GM18508 (cell line): Measurements from ENCODE around the gene ZNF548.

Experiments
- ATAC-seq: cut with Tn5 transposase; IDR thresholded peaks from one replicate; pipeline ENCODE4 v1.9.1; 2021; ENCODE audit warnings: moderate number of reproducible peaks; ENCODE audit not compliant: insufficient read depth, unreplicated experiment

The ZNF548 gene

DNA sequence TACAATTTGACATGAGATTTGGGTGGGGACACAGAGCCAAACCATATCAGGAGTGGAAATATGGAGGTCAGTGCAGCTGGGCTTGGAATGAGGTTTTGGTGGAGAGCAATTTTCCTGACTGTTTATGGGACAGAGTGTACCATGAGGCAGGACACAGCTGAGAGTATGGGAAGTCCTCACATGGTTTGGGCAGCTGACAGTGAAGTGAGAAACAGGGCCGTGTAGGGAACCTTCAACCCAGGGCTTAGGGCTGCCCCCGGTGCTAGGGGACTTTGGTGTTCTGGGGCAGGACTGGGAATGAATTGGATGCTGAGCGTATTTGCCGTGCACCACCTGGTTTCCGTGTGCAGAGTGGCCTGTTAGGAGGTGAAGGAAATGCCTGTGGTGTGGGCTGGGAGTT is 6.1 kb downstream of the ZNF548 start:
- ATAC-seq: no peak

DNA sequence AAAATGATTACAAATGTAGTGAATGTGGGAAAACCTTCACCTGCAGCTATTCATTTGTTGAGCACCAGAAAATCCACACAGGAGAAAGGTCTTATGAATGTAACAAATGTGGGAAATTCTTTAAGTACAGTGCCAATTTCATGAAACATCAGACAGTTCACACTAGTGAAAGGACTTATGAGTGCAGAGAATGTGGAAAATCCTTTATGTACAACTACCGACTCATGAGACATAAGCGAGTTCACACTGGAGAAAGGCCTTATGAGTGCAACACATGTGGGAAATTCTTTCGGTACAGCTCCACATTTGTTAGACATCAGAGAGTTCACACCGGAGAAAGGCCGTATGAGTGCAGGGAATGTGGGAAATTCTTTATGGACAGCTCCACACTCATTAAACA is 9.2 kb downstream of the ZNF548 start:
- ATAC-seq: no peak

DNA sequence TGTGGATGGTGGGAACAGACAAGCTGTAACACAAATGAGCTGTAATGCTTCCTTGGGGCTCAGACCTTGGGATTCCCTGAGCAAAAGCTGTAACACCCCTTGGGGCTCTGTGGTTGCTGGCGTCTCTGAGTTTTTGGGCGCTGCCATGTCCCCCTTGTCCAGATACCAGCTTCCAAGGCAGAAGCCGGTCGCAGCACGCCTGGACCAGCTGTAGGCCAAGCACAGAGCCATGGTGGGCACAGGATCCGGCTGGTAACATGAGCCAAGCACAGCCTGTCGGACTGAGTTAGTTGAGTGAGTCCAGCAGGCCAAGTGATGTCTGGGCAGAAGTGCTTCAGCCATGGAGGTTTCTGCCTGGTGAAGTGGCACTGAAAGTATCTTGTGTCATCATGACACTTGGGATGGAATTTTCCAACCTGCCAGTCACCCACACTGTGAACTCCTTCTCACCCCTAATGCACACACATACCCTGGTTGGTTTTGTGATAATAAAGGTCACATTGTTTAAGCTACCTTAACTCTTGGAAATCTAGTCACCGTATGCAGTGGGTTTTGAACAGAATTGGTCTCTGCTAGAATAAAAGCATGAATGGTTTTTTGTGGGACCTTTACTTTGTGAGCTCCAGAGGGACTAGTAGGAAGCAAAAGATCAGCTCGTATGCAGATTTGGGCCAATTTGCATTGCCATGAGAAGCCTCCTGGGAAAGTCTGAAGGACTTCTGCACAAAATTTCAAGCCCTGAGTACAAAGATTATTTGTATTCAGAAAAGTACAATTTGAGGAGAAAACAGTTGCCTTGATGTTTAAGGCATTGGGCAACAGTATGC is 14.3 kb downstream of the ZNF548 start:
- no peak for ATAC-seq

DNA sequence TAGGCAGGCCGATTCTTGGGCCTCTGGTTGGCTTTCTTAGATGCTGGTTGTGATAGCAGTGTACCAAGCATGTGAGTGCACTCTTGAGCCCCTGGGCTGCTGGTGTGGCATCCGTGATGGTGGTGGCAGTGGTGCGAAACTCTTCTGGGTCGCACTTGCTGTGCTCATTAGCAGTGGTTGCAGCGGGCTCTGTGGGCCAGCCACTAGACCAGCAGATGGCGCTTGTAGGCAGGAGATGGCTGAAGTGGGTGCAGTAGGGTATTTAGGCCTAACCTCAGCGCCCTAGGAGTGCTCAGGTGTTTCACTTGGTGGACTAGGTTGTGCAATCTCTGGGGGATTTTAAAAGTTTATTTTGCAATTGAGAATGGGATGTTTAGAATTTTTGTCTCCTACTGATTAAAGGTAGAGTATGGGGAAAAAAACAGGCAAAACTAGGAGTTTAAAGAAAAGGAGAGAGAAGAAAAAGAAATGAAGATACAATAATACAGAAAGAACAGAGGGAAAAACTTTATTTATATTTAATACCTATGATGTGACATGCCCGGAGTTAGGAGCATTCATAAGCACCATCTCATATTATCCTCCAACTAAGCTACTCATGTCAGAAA is 17.0 kb downstream of the ZNF548 start:
- ATAC-seq: no peak

DNA sequence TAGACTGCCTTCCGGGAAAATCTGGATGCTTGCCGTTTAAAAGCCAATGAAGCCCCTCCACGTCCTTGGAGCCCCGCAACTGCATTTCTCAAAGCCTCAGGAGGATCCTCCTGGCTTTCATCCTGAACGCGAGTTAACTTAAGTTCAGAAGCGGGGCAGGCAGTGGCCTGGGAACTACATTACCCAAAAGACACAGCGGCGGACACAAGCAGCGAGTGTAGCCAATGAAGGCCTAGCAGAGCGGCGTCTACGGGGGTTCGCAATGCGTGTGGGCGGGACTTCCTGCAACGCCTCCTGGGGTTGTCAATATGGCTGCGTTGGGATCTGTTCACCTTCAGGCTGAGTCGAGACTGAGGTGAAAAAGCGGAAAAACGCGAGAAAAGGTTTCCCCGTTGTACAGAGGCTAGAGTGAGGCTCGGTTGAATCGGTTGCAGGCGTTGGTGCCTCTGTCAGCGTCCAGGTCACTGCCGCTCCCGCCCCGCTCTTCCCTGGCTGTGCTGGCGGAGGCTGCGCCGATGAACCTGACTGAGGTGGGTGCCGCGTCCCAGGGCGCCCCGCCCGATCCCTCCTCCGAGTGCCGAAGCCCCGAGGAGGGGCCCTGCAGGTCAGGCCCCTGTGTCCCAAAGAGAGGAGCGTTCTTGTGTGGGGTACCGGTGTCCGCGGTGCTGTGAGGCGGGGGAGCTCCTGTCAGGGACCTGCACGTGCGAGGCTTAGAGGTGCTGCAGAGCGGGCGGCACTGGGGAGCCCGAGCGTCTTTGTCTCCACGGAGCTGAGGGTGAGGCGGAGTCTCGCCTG is 21.4 kb downstream of the ZNF548 start, which contains the start of gene ZNF17:
Gene ZNF17, plus strand, starts transcription at position 285 of the 795 bp plus-strand sequence. CDS start 2,455 bp downstream, outside the sequence.
- ATAC-seq: peak; percentile 87

DNA sequence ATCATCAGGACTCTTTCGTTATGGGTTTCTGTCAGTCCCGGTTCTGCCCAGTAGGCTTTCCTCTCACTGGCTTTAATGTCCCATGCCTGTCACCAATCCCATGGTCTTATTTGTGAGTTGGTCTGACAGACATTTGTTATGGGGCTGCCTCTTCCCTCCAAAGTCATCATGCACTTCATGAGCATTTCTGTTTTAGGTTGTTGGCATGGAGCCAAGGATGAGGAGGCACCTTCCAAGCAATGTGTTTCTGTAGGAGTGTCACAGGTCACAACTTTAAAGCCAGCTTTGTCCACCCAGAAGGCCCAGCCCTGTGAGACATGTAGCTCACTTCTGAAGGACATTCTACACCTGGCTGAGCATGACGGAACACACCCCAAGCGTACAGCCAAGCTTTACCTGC is 29.8 kb downstream of the ZNF548 start:
- ATAC-seq: no peak

DNA sequence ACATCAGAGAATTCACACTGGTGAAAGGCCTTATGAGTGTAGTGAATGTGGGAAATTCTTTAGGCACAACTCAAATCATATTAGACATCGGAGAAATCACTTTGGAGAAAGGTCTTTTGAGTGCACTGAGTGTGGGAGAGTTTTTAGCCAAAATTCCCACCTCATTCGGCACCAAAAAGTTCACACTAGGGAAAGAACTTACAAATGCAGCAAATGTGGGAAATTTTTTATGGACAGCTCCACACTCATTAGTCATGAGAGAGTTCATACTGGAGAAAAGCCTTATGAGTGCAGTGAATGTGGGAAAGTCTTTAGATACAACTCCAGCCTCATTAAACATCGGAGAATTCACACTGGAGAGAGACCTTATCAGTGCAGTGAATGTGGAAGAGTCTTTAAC is 31.4 kb downstream of the ZNF548 start:
- no peak for ATAC-seq

DNA sequence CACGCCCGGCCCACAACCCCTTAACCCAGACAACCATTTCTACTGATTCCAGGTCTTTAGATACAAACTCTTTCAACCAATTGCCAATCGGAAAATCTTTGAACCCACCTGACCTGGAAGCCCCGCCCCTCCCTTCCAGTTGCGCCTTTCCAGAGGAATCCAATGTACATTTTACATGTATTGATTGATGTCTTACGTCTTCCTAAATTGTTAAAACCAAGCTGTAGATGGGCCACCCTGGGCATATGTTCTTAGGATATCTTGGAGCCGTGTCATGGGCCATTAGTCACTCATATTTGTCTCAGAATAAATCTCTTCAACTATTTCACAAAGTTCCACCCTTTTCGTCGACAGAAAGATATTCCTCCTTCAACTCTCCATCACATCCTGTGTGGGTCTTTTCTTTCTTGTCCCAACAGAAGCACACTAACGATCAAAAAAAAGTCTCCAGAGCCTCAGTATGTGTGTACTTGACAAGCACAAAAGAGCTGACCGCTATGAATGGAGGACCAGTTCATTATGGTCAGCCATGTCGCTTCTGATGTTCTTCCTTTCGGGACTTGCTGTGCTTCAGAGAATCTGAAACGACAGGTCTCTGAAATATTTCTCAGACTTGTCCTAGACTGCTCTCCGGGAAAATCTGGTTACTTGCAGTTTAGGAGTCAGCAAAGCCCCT is 44.9 kb downstream of the ZNF548 start:
- ATAC-seq: peak; percentile 8

DNA sequence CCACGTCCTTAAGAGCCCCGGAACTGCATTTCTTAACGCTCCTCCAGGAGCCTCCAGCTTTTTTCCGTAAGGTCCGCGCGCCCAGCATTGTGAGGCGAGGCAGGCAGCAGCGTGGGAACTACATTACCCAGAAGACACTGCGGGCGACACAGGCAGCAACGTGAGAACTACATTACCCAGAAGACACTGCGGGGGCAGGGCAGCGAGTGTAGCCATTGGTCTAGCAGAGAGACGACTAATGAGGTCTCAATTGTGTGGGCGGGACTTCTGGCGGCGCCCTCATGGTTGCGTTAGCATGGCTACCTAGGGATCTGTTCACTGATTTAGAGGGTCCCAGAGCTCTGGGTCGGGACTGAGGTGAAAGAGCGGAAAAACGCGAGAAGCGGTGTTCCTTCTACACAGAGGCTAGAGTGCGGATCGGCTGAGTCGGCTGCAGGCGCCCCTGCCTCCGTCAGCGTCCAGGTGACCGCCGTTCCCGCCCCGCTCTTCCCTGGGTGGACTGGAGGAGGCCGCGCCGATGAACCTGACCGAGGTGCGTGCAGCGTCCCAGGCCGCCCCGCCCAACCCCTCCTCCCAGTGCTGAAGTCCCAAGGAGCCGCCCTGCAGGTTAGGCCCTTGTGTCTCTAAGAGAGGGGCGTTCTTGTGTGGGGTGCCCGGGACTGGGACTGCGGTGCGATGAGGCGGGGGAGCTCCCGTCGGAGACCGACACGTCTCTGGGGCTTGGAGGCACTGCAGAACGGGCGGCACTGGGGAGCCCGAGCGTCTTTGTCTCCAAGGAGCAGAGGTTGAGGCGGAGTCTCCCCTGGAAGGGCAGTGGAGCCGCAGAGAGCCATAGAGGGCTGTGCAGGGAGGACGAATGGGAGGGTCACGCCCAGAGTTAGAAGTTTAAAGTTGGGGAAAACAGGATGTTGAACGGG is 45.7 kb downstream of the ZNF548 start, which contains the start of gene ZNF749:
Gene ZNF749, plus strand, starts transcription at position 264 of the 917 bp plus-strand sequence. Its CDS starts 254 bp downstream, at position 518.
- ATAC-seq: peak; percentile 88

DNA sequence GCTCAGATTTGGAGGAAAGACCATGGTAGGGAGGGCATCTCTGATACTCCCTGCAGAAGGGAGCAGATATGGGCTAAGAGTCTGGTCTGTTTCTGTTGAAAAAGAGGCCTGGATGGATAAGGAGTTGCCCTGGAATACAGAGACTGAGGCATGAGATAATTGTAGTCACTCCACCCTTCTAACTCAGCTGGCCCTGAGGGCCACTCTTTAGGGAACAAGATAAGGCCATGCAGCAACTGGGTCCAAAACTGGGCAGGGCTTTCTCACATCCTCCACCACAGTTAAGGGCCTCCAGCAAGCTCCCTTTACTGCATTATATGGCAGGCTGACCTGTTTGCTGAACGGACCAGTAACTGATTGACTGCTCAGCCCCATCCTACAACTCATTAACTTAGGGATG is 46.8 kb downstream of the ZNF548 start:
- ATAC-seq: no peak

DNA sequence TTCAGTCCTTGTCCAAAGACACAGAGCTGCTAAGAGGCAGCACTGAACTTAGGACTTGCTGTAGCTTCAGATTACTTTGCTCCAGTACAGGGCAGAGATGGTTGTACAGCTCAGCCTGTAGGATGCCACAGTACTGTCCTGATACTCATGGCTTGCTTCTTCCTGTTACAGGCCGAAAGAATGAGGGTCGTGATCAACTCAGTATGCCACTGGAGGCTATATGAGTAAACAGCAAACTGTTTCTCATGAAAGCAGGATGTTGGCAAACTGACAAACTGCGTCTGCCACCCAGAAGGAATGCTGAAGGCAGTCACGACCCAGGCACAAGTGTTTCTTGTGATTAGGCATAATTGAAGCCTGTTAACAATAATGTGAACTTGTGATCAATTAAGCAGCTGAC is 48.3 kb downstream of the ZNF548 start:
- no peak for ATAC-seq

DNA sequence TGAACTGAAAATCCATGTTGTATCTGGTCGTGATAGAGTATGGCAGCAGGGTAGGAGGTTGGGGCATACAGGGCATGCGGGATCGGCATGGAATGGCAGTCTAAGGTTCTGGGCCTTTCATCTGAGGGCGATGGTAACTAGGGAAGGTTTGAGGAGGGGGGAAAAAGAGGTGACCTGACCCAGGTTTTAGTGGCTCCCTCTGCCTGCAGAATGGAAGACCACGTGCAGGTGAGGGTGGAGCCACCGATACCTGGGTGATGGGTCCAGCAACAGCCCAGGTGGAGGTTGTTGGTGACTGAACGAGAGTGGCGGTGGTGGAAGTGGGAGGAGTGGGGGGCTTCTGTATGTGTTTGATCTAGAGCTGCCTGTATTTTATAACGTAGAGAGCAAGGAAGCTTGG is 49.3 kb downstream of the ZNF548 start:
- no peak for ATAC-seq

DNA sequence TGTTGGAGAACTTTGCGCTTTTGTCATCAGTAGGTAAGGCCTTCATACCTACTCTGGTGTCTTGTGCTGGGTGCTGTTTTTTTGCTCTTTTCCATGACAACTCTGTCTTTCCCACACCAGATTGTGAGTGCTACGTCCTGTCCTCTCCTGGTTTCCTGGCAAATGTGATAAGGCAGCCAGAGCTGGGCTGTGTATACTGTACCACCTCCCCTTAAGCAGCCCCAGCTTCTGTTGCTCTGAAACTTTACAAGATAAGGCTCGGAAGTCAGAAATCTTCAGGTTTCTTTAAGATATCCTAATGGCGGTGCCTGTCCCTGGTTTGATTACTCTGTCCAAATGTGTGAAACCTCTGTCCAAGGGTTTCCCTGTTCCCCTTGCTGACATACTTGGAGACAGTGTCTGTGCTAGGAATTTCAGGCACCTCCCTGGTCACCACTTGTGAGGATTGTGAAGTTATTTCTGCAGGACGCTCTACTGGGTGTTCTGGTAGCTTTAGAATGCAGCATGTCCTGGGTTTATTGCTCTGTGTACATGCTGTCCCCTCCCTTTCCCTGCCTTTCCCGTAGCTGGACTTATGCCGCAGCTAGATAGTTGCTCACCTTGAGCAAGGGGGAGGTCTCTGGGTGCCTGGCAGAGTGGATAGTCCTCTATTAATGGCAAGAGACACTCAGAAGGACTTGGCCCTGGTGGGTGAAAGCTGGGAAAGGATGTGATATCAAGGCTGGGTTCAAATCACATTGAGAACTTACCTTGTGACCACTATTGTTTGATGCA is 52.5 kb downstream of the ZNF548 start:
- ATAC-seq: no peak

DNA sequence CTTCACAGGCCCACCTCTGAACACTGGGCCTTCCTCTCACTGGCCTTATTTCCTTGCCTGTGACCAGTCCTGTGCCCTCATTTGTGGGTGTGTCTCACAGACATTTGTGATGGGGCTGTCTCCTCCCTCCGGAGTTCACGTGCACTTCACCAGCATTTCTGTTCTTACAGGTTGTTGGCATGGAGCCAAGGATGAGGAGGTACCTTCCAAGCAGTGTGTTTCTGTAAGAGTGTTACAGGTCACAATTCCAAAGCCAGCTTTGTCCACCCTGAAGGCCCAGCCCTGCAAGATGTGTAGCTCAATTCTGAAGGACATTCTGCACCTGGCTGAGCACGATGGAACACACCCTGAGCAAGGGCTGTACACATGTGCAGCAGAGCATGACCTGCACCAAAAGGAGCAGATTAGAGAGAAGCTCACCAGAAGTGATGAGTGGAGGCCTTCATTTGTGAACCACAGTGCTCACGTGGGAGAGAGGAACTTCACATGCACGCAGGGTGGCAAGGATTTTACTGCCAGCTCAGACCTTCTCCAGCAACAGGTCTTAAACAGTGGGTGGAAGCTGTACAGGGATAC is 53.6 kb downstream of the ZNF548 start:
- no peak for ATAC-seq

DNA sequence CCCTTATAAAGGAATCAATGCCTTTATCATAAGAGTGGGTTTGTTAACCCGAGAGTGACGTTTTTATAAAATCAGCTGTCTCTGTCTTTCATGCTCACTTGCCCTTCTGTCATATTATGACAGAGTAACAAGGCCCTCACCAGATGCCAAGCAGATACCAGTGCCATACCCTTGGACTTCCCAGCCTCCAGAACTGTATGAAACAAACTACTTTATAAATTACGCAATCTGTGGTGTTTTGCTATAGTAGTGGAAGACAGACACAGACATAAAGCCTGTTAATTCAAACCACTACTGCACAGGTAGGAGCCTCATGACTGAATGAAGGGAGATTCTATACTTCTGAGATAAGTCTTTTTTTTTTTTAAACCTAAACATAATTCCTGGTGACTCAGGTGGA is 62.7 kb downstream of the ZNF548 start:
- ATAC-seq: no peak
